PC-3 (cell line): ENCODE measurements around the gene ZIC2. TPM values are rescaled to one million over a fixed set of nuclear protein-coding genes. Genes with fewer than 3 reads are reported as not detected.

ENCODE experiments used
- ATAC-seq: fragments of 200-7000 bp; cut with Tn5 transposase; 2 replicates; pipeline ENCODE4 v1.9.1; 2020; ENCODE audit warnings: mild to moderate bottlenecking, moderate library complexity
- BruUV-seq: library from RNA; stranded (reverse); fragments of 400-500 nt; replicated peaks from 2 replicates; lab custom pipeline; 2021; lab: Mats Ljungman, UMichigan
- CTCF ChIA-PET: fragments of 300-600 bp; sonication (Branson Sonifier 250); formaldehyde crosslinking; loops from one replicate; lab custom pipeline; 2022; ENCODE audit warnings: antibody characterized with exemption; lab: Charles Lee
- POLR2A ChIA-PET: fragments of 300-600 bp; sonication (Branson Sonifier 250); formaldehyde crosslinking; loops from one replicate; lab custom pipeline; 2022; ENCODE audit warnings: antibody characterized with exemption; ENCODE audit not compliant: unreplicated experiment; lab: Charles Lee
- DNase-seq: peaks from one replicate; pipeline ENCODE4 v3.0.0-alpha.2; 2015
- H2AFZ ChIP-seq: fragments of 300-600 bp; sonication (generic); 2 replicates; pipeline ENCODE4 v1.6.0; 2016; ENCODE audit warnings: antibody characterized with exemption, low read length
- H3F3A ChIP-seq: fragments of 300-600 bp; sonication (generic); one replicate; pipeline ENCODE4 v1.6.0; 2017; ENCODE audit warnings: antibody characterized with exemption, low read length, control low read depth, mild to moderate bottlenecking; ENCODE audit not compliant: unreplicated experiment
- H3K27ac ChIP-seq: fragments of 300-600 bp; sonication (generic); 2 replicates; pipeline ENCODE4 v1.5.1; 2016; ENCODE audit warnings: mild to moderate bottlenecking, low read length
- H3K27me3 ChIP-seq: fragments of 300-600 bp; sonication (generic); 2 replicates; pipeline ENCODE4 v1.6.1; 2016; ENCODE audit warnings: low read length, mixed read lengths
- H3K36me3 ChIP-seq: fragments of 300-600 bp; sonication (generic); 2 replicates; pipeline ENCODE4 v1.6.1; 2016; ENCODE audit warnings: low read depth, mixed run types, low read length, mixed read lengths
- H3K4me1 ChIP-seq: fragments of 300-600 bp; sonication (generic); 2 replicates; pipeline ENCODE4 v1.5.1; 2016; ENCODE audit warnings: low read length; ENCODE audit not compliant: insufficient read depth
- H3K4me2 ChIP-seq: fragments of 300-600 bp; sonication (generic); 2 replicates; pipeline ENCODE4 v1.6.0; 2016; ENCODE audit warnings: low read length
- H3K4me3 ChIP-seq: fragments of 300-600 bp; sonication (generic); 2 replicates; pipeline ENCODE4 v1.5.1; 2016; ENCODE audit warnings: mild to moderate bottlenecking, low read length, mixed read lengths
- H3K79me2 ChIP-seq: fragments of 300-600 bp; sonication (generic); 2 replicates; pipeline ENCODE4 v1.6.1; 2017; ENCODE audit warnings: low read length, mixed read lengths
- H3K9ac ChIP-seq: fragments of 300-600 bp; sonication (generic); 2 replicates; pipeline ENCODE4 v1.6.0; 2016; ENCODE audit warnings: mild to moderate bottlenecking, low read length
- H3K9me2 ChIP-seq: fragments of 300-600 bp; sonication (generic); replicated peaks from 2 replicates; pipeline ENCODE4 v1.6.1; 2016; ENCODE audit warnings: mixed run types, low read length, mixed read lengths
- H3K9me3 ChIP-seq: fragments of 300-600 bp; sonication (generic); 2 replicates; pipeline ENCODE4 v1.6.1; 2016; ENCODE audit warnings: low read length, mixed read lengths
- H4K20me1 ChIP-seq: fragments of 300-600 bp; sonication (generic); 2 replicates; pipeline ENCODE4 v1.6.1; 2016; ENCODE audit warnings: low read length, mixed read lengths
- CTCF ChIP-seq: fragments of 300-600 bp; sonication (generic); conservative IDR thresholded peaks from 2 replicates; pipeline ENCODE4 v1.5.1; 2017; ENCODE audit warnings: antibody characterized with exemption, low read depth, mild to moderate bottlenecking, low read length
- EZH2 ChIP-seq: fragments of 300-600 bp; sonication (generic); IDR thresholded peaks from one replicate; pipeline ENCODE4 v1.6.1; 2017; ENCODE audit warnings: antibody characterized with exemption, mild to moderate bottlenecking, low read length; ENCODE audit not compliant: unreplicated experiment
- EZH2phosphoT487 ChIP-seq: fragments of 300-600 bp; sonication (generic); IDR thresholded peaks from 2 replicates; pipeline ENCODE4 v1.6.1; 2018; ENCODE audit warnings: mild to moderate bottlenecking, antibody characterized with exemption, low read length, borderline replicate concordance
- intact Hi-C: fragments of 100-400 bp; cut with micrococcal nuclease; formaldehyde crosslinking; loops from 2 replicates; pipeline ENCODE4 v1.9.0; 2023
- total RNA-seq: library from RNA; depleted of rRNA; stranded (reverse); fragments of >200 nt; gene quantifications from 2 replicates; pipeline ENCODE4 v1.2.3, GENCODE V29; 2014

Gene ZIC2
- total RNA-seq, 1 experiment from 2014 or later = not detected

- Histone ChIP-seq H3K27ac (no peak overlapping the region), H3K4me1 (no peaks in the 10 kb centered on the region), H2AFZ (no peak overlapping the region), H3K4me3 (no peak overlapping the region), H3K36me3 (no peaks in the 10 kb centered on the region), H3K9me3 (no peaks in the 10 kb centered on the region), H3K9me2 (no peaks in the 10 kb centered on the region), H3K79me2 (no peaks in the 10 kb centered on the region), H3F3A (no peaks in the 10 kb centered on the region), H3K4me2 (no peak overlapping the region), H3K9ac (no peak overlapping the region), H4K20me1 (no peaks in the 10 kb centered on the region), H3K27me3 (peaks cover 62% of the 10 kb centered on the region)
- ATAC-seq (no peak), DNase-seq (no peak)
- intact Hi-C loops = no loop called here
- BruUV-seq = no TSS peak
- no peak for TF ChIP-seq CTCF
- no peak for TF ChIP-seq EZH2
- no peak for TF ChIP-seq EZH2phosphoT487
- POLR2A ChIA-PET = no interaction called here
- CTCF ChIA-PET = no interaction called here
Measured at GRCh38 chr13:99973808-99974185, 7.8 kb upstream of the ZIC2 start.

- Histone ChIP-seq H3K79me2 (no peaks in the 10 kb centered on the region), H3K4me1 (peaks cover under 1% of the 10 kb centered on the region; the same call in 1 of the 2 replicates), H3K27ac (no peak overlapping the region), H3K27me3 (peaks cover 62% of the 10 kb centered on the region), H3F3A (no peaks in the 10 kb centered on the region), H3K4me2 (no peak overlapping the region), H3K9me2 (no peaks in the 10 kb centered on the region), H3K4me3 (no peak overlapping the region), H3K9ac (no peak overlapping the region), H3K36me3 (no peaks in the 10 kb centered on the region), H4K20me1 (no peaks in the 10 kb centered on the region), H3K9me3 (no peaks in the 10 kb centered on the region), H2AFZ (no peak overlapping the region)
- ATAC-seq = no peak
- TF ChIP-seq EZH2phosphoT487 (no peak), CTCF (no peak), EZH2 (no peak)
- ChIA-PET POLR2A (no interaction called here), CTCF (no interaction called here)
- no peak for DNase-seq
- no TSS peak for BruUV-seq
- intact Hi-C loops = no loop called here
Measured at GRCh38 chr13:99974296-99974938, 7.2 kb upstream of the ZIC2 start.

- no peaks in the 10 kb centered on the region for H3K9me3 ChIP-seq
- H3F3A ChIP-seq = no peaks in the 10 kb centered on the region
- H3K27me3 ChIP-seq = peaks cover 65% of the 10 kb centered on the region
- ATAC-seq (no peak), DNase-seq (no peak)
- H3K79me2 ChIP-seq = no peaks in the 10 kb centered on the region
- no peak overlapping the region for H2AFZ ChIP-seq
- no peak overlapping the region for H3K27ac ChIP-seq
- ChIA-PET POLR2A (no interaction called here), CTCF (no interaction called here)
- TF ChIP-seq EZH2 (no peak), CTCF (no peak), EZH2phosphoT487 (no peak)
- no peaks in the 10 kb centered on the region for H3K9me2 ChIP-seq
- no TSS peak for BruUV-seq
- H3K4me2 ChIP-seq = no peak overlapping the region
- H3K4me1 ChIP-seq = peaks cover 7% of the 10 kb centered on the region; the same call in 1 of the 2 replicates
- no peaks in the 10 kb centered on the region for H3K36me3 ChIP-seq
- intact Hi-C loops = no loop called here
- no peaks in the 10 kb centered on the region for H4K20me1 ChIP-seq
- no peak overlapping the region for H3K4me3 ChIP-seq
- no peak overlapping the region for H3K9ac ChIP-seq
Measured at GRCh38 chr13:99974939-99975561, 6.5 kb upstream of the ZIC2 start.
